IPS-15b (cell line): ENCODE data around the gene KYNU.
"Not testable (repeated sequence)": the region's sequence is repeated elsewhere in the genome, so short reads cannot be mapped to it uniquely, and the experiment has no call there.

Experiments
- H3K27me3 ChIP-seq: one replicate; pipeline ENCODE4 v1.6.1; 2013; ENCODE audit warnings: low read length; ENCODE audit not compliant: control insufficient read depth, insufficient read depth
- H3K36me3 ChIP-seq: one replicate; pipeline ENCODE4 v1.6.1; 2013; ENCODE audit warnings: low read length; ENCODE audit not compliant: control insufficient read depth, insufficient read depth
- H3K4me1 ChIP-seq: one replicate; pipeline ENCODE4 v1.6.1; 2013; ENCODE audit warnings: mild to moderate bottlenecking, low read length; ENCODE audit not compliant: control insufficient read depth, insufficient read depth
- H3K4me3 ChIP-seq: one replicate; pipeline ENCODE4 v1.5.1; 2013; ENCODE audit warnings: low read depth, low read length
- H3K9ac ChIP-seq: one replicate; pipeline ENCODE4 v1.6.1; 2013; ENCODE audit warnings: low read depth, mild to moderate bottlenecking, low read length
- H3K9me3 ChIP-seq: one replicate; pipeline ENCODE4 v1.6.1; 2013; ENCODE audit warnings: mild to moderate bottlenecking, low read length; ENCODE audit not compliant: control insufficient read depth, insufficient read depth

KYNU gene

DNA sequence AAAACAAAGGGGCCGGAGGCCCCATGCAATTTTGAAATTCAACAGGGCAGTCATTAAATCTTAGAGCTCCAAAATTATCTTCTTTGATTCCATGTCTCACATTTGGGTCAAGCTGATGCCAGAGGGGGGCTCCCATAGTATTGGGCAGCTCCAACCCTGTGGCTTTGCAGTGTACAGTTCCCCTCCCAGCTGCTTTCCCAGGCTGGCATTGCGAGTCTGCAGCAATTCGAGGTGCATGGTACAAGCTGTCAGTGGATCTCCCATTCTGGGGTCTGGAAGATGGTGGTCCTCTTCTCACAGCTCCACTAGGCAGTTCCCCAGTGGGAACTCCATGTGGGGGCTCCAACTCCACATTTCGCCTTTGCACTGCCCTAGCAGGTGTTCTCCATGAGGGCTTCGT is 179.1 kb downstream of the KYNU start:
- H3K27me3 ChIP-seq: no peaks in the 10 kb centered on the region
- H3K4me3 ChIP-seq: no peak overlapping the region
- H3K9me3 ChIP-seq: no peaks in the 10 kb centered on the region
- no peaks in the 10 kb centered on the region for H3K4me1 ChIP-seq
- H3K9ac ChIP-seq: no peak overlapping the region
- no peaks in the 10 kb centered on the region for H3K36me3 ChIP-seq

DNA sequence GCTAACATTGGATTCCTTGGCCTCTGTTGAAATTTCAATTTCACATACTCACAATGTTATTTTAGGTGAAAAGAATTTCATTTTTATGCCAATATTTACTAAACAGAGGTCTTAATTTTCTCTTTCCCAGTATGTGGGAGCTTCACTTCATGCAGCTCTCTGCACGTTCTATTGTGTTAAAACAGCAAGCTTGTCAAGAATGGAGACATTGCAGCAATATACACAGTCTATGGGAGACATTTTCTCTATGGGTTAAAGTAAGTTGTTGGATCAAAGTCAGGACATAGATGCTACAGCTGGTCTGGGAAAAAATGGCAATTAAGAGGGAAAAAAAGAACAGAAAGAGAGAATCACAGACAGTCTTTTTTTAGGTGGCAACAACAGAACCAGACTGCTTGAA is 181.4 kb downstream of the KYNU start:
- H3K9ac ChIP-seq: no peak overlapping the region
- H3K36me3 ChIP-seq: no peaks in the 10 kb centered on the region
- no peaks in the 10 kb centered on the region for H3K9me3 ChIP-seq
- H3K27me3 ChIP-seq: no peaks in the 10 kb centered on the region
- H3K4me3 ChIP-seq: no peak overlapping the region
- H3K4me1 ChIP-seq: no peaks in the 10 kb centered on the region

DNA sequence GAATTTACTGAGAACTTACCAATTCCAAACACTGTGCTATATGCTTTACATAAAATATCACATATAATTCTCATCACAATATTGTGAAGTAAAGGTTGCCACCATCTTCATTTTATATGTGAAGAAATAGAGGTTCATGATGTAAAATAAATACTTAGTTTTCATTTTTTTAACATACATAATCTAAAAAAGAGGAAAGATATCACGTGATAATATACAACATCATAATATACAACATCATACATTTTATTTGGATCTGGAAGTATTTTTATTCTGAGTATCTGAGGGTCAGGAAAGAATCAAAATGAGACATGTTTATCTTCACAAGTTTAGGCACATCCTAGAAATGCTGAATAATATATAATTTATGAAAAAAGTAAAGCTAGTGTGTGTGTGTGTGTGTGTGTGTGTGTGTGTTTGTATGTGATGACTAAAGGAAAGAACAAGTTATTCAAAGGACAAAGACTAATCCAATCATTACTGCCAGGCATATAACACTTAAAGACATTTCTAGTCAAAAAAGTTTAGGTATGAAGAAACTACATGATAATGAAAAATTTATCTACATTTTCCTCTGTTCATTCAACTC is 186.2 kb downstream of the KYNU start:
- Histone ChIP-seq H3K4me3 (no peak overlapping the region), H3K36me3 (no peaks in the 10 kb centered on the region), H3K9me3 (no peaks in the 10 kb centered on the region), H3K27me3 (no peaks in the 10 kb centered on the region), H3K4me1 (no peaks in the 10 kb centered on the region), H3K9ac (no peak overlapping the region)

DNA sequence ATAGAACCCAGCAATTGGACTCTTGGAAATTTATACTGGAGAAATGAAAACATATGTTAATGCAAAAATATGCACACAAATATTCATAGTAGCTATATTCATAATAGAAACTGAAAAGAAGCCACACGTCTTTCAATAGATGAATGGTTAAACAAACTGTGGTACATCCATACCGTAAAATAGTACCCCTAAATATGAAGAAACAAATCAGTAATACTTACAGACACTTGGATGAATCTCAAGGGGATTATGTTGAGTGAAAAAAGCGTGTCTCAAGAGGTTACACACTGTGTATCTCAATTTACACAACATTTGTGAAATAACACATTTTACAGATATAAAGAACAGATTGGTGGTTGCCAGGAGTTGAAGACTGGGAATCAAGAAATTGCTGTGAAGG is 190.6 kb downstream of the KYNU start:
- Histone ChIP-seq H3K4me3 (no peak overlapping the region), H3K9ac (no peak overlapping the region), H3K27me3 (no peaks in the 10 kb centered on the region)

DNA sequence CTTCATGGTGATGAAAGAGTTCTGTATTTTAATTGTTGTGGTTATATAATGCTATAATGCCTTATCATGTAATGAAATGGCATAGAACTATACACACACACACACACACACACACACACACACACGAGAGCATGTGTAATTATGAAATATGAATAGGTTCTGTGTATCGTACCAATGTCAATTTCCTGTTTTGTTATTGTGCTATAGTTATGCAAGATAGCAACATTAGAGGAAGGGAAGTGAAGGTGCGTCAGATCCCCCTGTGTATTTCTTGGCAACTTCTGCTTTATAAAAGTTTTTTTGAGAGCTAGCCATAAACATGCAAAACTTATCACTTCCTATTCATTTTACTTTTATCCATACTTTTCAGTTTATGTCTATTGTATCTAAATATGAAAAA is 191.0 kb downstream of the KYNU start:
- no peaks in the 10 kb centered on the region for H3K4me1 ChIP-seq
- no peaks in the 10 kb centered on the region for H3K9me3 ChIP-seq
- no peak overlapping the region for H3K9ac ChIP-seq
- H3K4me3 ChIP-seq: no peak overlapping the region
- H3K36me3 ChIP-seq: no peaks in the 10 kb centered on the region
- H3K27me3 ChIP-seq: no peaks in the 10 kb centered on the region

More for the DNA sequence above, 190.6 kb downstream of the KYNU start:
- Histone ChIP-seq H3K9me3 (no peaks in the 10 kb centered on the region), H3K4me1 (no peaks in the 10 kb centered on the region), H3K36me3 (no peaks in the 10 kb centered on the region)

DNA sequence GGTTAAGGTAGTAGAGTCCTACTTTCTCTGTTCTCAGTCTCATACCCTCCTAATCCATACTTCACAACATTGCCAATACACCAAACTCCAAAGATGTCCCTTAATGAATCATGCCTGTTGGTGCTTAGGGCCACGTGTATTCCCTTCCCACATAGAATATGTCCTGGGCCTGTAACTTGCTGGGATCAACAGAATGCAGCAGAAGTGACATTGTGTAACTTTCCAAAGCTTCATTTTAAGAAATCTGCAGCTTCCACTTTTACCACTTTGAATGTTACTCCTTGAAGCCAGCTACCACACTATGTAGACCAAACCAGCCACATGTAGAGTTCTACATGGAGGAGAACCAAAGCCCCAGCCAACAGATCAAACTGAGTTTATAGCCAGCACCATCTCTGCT is 193.2 kb downstream of the KYNU start:
- Histone ChIP-seq H3K36me3 (no peaks in the 10 kb centered on the region), H3K9ac (no peak overlapping the region), H3K4me3 (no peak overlapping the region), H3K9me3 (no peaks in the 10 kb centered on the region), H3K4me1 (no peaks in the 10 kb centered on the region), H3K27me3 (no peaks in the 10 kb centered on the region)

DNA sequence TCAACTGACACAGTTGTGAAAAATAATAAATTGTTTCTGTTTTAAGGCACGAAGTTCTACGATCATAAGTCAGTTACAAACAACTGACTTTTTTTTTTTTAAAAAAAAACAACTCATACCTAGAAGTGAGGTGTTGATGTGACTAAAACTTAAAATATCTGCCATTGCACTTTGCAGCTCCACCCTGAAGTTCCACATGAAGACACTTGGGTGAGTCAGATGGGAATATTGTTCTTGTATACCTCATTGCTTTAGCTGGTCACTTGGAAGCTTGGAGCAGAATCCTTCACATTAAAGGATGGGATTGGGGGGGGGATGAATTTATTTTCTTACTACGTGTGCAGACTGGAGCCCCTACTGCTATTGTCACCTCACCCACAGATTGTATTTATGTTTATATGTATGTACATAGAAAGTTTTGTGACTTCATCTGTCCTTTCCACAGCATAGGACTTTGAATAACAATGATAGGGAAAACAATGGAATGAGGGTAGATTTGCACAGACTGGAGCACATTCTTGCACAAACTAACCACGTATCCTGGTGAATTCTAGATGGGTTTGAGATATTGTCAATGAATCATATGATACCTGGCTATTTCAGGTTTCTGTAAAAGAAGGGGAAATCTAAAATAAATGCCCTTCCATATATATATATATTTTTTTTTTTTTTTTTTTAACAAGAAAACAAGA is 193.9 kb downstream of the KYNU start:
- Histone ChIP-seq H3K4me3 (no peak overlapping the region), H3K4me1 (no peaks in the 10 kb centered on the region), H3K27me3 (no peaks in the 10 kb centered on the region), H3K9me3 (no peaks in the 10 kb centered on the region), H3K9ac (no peak overlapping the region), H3K36me3 (no peaks in the 10 kb centered on the region)

DNA sequence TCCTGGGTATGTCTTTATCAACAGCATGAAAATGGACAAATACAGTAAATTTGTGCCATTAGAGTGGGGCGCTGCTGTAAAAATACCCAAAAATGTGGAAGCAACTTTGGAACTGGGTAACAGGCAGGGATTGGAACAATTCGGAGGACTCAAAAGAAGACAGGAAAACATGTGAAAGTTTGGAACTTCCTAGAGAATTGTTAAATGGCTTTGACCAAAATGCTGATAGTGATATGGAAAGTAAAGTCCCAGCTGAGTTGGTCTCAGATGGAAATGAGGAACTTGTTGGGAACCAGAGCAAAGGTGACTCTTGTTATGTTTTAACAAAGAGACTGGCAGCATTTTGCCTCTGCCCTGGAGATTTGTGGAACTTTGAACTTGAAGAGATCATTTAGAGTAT is 197.4 kb downstream of the KYNU start:
- H3K9me3 ChIP-seq, H3K36me3 ChIP-seq, H3K27me3 ChIP-seq, H3K4me3 ChIP-seq, H3K4me1 ChIP-seq, H3K9ac ChIP-seq: not testable (repeated sequence)

DNA sequence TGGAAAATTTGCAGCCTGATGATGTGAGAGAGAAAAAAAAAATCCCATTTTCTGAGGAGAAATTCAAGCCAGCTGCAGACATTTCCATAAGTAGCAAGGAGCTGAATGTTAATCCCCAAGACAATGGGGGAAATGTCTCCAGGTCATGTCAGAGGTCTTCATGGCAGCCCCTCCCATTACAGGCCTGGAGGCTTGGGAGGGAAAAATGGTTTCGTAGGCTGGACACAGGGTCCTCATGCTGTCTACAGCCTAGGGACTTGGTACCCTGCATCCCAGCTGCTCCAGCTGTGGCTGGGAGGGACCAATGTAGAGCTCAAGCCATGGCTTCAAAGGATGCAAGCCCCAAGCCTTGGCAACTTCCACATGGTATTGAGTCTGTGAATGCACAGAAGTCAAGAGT is 198.2 kb downstream of the KYNU start:
- no peak overlapping the region for H3K4me3 ChIP-seq
- H3K36me3 ChIP-seq: no peaks in the 10 kb centered on the region
- H3K9me3 ChIP-seq: no peaks in the 10 kb centered on the region
- H3K9ac ChIP-seq: no peak overlapping the region
- no peaks in the 10 kb centered on the region for H3K4me1 ChIP-seq
- H3K27me3 ChIP-seq: no peaks in the 10 kb centered on the region

DNA sequence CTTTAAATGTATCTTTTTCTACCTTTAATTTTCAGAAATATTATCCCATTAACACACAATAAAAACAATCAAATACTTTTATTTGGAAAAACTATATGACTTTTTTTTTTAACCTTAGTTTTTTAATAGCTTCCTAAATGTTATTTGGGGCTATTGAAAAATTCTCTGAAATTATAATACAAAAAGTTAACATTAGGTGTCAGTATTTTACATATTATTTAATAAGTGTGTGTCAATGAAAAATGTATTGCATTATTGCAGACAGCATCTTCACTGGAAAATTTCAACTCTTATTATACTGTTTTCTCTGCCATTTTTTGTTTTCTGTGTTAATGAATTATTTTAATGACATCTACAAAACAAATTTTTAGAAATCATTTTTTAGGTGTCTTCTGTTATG is 200.6 kb downstream of the KYNU start:
- H3K9me3 ChIP-seq: no peaks in the 10 kb centered on the region
- H3K27me3 ChIP-seq: no peaks in the 10 kb centered on the region
- no peak overlapping the region for H3K9ac ChIP-seq
- no peak overlapping the region for H3K4me3 ChIP-seq
- H3K4me1 ChIP-seq: no peaks in the 10 kb centered on the region
- no peaks in the 10 kb centered on the region for H3K36me3 ChIP-seq

DNA sequence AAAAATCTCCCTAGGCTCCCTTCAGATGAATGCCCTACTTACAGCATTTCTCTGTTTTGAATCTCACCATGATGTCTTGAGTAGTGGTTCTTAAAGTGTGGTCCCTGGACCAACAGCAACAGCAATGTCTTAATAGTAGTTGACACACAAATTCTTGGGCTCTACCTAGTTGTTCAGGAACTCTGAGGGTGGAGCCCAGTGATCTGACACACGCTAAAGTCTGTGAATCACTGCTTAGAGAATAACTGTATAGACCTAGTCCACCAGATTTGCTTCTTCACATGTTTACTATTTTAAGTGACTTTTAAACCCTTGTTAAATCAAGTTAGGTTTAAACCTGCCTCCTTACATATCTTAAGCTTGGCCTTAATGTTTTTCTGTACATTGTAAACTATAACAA is 204.2 kb downstream of the KYNU start:
- Histone ChIP-seq H3K27me3 (no peaks in the 10 kb centered on the region), H3K4me3 (no peak overlapping the region), H3K36me3 (no peaks in the 10 kb centered on the region)

DNA sequence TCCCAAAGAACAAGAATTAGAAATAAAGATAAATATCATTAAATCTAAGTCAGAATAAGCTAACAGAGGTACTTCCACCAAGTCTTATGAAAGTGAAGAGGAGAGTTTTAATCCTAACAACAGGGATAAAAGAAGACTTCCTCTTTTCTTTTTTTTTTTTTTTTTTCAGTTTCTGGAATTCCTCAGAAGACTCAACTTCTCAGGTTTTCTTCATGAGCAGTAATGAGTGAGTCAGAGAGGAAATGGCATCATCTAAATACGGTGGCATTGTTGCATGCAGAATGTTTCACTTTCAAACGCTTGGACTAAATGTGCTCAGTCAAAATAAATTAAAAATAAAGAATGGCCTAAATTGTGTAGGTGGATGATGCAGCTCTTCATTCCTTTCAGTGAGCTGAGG is 206.2 kb downstream of the KYNU start:
- no peaks in the 10 kb centered on the region for H3K9me3 ChIP-seq
- no peaks in the 10 kb centered on the region for H3K27me3 ChIP-seq
- no peaks in the 10 kb centered on the region for H3K36me3 ChIP-seq
- no peak overlapping the region for H3K9ac ChIP-seq
- H3K4me3 ChIP-seq: no peak overlapping the region
- H3K4me1 ChIP-seq: no peaks in the 10 kb centered on the region

More for the DNA sequence above, 204.2 kb downstream of the KYNU start:
- Histone ChIP-seq H3K9me3 (no peaks in the 10 kb centered on the region), H3K4me1 (no peaks in the 10 kb centered on the region), H3K9ac (no peak overlapping the region)
